DMS153 treated with DMSO at 0.1 percent for 48 hours (cell line): ENCODE data around the gene KTI12.
A peak's percentile ranks its signal among the peaks of the same experiment; 100 is the strongest.
"Not testable (repeated sequence)": the region's sequence is repeated elsewhere in the genome, so short reads cannot be mapped to it uniquely, and the experiment has no call there.

Experiments used
- DNase-seq: peaks from one replicate; lab custom pipeline; 2025; ENCODE audit not compliant: unreplicated experiment; lab: John Stamatoyannopoulos, UW

Gene KTI12

DNA sequence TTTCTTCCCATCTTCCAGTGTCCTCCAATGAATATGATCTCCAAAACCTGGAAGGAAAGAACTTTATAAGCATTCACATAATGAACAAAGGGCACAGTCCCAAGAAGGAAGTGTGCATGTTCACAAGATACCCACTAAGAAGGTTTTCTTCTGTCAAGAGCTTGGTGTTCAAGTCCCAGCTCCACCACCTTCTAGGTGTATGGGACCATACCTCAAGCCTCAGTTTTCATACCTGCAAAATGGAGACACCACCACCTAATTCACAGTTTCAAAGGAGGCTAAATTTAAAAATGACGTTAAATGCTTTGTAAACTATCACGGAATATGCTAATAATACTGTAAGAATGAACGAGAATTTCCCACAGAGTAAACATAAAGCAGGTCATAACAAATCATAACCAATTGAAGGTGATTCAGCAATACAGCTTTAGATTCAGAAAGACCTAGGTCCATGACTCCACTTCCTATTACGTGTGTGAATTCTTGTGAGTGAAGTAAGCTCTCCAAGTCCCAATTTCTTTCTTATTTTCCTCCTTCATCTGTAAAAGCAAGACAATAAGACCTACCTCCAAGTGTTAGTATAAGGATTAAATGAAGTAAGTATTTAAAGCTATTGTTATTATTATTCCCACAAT lies 8.1 kb upstream of the KTI12 start:
- no peak for DNase-seq

DNA sequence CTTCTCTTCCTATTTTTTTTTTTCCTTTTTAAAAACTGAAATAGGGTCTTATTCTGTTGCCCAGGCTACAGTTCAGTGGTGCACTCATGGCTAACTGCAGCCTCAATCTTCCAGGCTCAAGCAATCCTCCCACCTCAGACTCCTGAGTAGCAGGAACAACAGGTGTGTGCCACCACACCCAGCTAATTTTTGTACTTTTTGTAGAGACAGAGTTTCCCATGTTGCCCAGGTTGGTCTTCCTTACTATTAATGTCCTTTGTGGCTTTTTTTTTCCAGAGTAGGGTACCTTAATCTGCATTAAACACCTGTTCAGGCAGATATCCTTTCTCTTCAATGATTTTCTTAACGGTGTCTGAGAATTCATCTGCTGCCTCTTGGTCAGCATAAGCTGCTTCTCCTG lies 4.3 kb upstream of the KTI12 start:
- no peak for DNase-seq

DNA sequence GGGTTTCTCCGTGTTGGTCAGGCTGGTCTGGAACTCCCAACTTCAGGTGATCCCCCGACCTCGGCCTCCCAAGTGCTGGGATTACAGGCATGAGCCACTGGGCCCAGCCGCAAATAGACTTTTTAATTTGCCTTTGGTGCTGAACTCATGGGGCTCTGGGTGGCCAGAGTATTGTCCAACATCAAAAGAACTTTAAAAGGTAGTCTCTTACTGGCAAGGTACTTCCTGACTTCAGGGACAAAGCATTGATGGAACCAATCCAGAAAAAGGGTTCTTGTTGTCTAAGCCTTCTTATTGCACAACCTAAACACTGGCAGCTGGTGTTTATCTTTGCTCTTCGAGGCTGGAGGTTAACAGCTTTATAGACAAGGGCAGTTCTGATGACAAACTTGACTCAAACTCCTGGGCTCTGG lies 3.8 kb upstream of the KTI12 start:
- no peak for DNase-seq

DNA sequence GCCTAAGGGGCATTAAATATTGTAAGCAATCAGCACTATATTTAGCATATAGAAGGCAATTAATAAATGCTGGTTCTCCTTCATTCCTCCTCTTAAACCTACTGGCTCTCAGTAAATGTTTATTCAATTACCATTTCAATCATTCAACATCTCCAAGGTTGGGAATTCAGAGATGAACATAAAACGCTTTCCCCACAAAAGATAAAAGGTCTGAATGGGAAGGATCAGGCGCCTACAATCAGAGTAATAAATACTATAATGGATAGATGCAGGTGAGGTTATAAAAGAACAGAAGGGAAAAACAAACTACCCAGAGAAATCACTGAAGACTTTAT lies 407 bp upstream of the KTI12 start:
- no peak for DNase-seq

DNA sequence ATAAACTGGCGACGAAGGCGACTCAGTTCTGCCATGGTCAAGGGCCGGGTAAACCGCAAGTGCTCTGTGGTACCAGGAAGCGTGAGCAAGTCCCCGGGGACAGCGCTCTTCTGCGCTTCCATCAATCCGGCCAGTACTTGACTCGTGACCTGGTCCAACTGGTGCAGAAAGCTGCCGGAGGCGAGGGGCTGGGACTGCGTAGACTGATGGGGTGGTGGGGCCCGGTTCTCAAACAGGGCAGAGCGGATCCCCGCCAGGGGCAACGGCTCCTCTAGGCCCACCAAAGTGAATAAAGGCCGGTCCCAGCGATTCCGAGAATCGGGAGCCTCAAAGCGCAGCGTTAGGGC lies 852 bp downstream of the KTI12 start:
- DNase-seq = peak; percentile 10

DNA sequence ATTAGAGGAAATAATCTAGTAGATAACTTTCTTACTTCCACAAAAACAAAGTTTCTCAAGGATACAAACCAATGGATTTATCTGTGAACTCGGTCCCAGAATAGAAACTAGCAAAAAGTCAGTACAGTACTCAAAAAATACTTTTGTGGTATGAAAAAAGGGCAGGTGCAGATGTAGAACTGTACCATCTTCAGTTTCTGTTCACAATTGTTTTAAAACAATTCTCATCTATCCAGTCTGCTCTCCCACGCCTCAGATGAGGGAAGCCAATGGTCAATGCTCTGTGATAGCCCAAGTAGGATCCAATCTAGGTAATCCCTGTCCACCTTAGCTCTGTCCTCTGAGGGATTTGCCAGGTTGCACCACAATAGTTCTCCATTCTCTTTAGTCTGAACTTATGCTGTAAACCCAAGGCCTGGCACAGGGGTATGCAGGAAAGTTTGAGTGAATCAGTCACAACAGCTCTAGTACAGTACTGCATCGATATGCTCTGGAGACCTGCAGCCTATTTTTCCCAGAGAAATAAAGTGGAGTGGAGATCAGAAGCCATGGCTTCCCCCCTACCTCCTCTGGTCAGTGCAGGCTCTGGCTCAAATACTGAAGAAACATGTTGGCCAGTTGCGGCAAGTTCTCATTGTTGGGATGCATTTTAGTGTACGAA lies 1.4 kb downstream of the KTI12 start:
- DNase-seq = no peak

DNA sequence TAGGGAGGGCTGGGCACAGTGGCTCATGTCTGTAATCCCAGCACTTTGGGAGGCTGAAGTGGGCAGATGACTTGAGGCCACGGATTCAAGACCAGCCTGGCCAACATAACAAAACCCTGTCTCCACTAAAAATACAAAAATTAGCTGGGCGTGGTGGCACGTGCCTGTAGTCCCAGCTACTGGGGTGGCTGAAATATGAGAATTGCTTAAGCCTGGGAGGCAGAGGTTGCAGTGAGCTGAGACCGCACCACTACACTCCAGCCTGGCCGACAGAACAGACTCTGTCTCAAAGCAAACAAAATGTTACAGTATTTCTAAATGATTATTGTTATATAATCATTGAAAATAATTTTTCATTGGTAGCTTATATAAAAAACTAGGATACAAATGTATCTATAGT lies 4.8 kb downstream of the KTI12 start:
- DNase-seq = not testable (repeated sequence)

DNA sequence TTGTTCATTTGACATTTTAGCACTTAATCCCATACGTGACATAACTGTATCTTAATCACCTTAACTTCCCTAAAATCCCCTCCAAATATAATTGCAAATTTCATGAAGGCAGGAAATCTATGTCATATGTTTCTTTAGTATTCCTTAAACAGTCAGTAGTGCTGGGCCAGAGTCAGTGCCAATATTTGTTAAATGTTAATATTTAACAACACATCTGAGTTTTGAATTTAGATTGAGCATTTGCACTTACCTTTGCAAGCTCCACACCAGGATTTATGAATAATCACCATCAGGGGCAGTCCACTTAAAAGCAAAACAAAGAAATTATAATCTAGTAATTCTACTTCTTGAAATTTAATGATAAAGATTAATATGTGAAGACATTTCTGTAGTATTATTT lies 5.3 kb downstream of the KTI12 start:
- DNase-seq = no peak

DNA sequence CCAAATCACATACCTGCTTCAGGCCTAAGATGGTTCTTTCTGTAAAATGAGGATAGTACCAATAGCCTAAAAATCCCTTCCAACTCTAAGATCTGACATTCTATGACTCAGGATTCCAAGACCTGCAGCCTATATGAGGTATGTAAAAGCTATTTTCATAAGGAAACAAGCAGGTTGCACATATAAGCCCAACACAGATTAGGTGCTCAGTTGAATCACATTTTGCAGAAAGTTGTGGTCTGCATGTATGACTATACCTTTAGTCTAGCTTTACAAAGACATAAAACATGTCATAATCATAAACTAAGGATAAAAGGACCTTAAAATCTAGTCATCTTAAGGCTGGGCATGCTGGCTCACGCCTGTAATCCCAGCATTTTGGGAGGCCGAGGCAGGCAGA lies 7.3 kb downstream of the KTI12 start:
- no peak for DNase-seq

DNA sequence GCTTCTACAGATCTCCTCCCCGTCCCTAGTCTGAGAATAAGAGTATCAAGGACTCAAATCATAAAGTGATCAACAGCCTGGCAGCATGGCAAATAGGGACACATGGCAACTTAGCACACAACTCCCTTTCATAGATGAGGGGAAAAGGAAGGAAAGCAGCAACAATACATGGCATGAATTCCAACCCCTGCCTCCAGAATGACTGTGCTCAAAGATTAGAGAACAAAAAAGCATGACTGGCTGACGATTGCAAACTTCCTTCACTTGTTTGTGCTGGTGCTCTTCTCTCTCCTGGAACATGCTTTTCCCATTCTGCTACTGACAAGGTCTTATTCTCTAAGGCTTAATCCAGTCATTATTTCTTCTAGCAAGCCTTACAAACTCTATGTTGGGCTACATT lies 11.5 kb downstream of the KTI12 start:
- no peak for DNase-seq

DNA sequence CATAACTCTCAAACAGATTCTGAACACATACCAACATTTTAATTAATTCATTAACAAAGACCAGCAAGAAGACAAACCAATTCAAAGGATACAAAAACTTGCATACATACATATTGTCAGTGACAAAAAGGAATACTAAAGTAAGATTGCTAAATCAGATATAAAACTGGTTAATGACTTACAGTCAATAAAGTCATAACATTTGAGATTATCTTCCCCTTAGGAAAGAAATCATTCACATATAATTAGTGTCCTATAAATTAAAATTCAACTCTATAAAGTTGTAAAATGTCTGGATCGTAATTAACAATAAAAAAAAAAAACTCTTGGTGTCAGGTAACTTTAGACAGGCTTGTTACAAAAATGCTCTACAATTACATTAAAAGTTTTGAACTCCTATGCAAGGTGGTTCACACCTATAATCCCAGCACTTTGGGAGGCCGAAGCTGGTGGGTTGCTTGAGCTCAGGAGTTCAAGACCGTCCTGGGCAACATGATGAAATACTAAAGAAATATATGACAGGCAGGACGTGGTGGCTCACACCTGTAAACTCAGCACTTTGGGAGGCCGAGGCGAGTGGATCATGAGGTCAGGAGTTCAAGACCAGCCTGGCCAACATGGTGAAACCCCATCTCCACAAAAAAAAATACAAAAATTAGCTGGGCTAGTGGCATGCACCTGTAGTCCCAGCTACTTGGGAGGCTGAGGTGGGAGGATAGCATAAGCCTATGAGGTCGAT lies 25.4 kb downstream of the KTI12 start:
- DNase-seq = no peak

DNA sequence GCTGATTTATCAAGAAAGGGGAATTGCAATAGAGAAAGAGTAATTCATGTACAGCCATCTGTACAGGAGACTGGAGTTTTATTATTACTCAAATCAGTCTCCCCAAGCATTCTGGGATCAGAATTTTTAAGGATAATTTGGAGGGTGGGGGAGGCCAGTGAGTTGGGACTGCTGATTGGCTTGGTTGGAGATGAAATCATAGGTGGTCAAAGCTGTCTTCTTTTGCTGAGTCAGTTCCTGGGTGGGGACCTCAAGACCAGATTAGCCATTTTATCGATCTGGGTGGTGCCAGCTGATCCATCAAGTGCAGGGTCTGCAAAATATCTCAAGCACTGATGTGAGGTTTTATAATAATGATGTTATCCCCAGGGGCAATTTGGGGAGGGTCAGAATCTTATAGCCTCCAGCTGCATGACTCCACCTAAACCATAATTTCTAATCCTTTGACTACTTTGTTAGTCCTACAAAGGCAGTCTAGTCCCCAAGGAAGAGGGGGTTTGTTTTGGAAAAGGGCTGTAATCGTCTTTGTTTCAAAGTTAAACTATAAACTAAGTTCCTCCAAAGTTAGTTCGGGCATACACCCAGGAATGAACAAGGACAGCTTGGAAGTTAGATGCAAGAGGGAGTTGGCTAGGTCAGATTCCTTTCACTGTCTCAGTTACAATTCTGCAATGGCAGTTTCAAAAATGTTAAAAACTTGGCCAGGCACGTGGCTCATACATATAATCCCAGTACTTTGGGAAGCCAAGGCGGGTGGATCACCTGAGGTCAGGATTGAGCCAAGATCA lies 26.2 kb downstream of the KTI12 start:
- no peak for DNase-seq

DNA sequence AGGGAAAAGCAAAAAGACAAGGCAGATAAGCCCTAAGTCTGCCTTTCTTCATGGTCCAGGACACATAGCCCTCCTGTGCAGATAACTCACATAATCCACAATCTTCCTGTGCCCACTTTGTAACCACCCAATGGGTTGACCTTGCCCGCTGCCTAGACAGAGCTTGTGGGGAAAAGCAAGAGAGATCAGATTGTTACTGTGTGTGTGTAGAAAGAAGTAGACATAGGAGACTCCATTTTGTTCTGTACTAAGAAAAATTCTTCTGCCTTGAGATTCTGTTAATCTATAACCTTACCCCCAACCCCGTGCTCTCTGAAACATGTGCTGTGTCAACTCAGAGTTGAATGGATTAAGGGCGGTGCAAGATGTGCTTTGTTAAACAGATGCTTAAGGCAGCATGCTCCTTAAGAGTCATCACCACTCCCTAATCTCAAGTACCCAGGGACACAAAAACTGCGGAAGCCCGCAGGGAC lies 27.5 kb downstream of the KTI12 start:
- DNase-seq = not testable (repeated sequence)

DNA sequence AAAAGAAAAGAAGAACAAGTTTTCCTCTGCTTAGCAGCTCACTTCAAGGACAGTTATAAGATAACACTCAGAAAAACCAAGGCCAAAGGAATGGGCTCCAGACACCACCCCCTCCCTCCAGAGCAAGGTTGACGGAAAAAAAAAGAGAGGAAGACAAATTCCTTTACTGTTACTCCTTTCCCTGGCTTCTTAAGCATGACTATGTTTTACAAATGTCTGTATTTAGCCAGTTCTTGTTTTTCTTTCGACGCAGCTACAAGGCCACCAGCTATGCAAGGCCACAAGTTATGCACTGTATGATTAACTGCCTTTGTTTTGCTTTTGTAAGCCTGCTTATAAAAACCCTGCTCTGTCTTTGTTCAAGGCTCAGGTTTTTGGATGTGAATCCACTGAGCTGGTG lies 28.1 kb downstream of the KTI12 start:
- DNase-seq = not testable (repeated sequence)

DNA sequence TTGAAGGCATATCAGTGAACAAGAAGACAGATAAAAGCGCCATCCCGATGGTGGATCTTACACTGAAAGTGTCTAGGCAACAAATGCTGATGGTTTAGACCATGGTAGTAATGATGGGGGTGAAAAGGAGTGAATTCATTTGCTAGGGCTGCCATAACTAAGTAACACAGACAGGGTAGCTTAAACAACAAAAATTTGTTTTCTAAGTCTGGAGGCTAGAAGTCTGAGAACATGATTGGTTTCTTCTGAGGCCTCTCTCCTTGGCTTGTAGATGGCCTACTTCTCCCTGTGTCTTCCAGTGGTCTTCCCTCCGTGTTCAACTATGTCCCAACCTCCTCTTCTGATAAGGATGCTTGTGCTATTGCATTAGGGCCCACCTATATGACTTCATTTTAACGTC lies 29.7 kb downstream of the KTI12 start:
- DNase-seq = no peak

DNA sequence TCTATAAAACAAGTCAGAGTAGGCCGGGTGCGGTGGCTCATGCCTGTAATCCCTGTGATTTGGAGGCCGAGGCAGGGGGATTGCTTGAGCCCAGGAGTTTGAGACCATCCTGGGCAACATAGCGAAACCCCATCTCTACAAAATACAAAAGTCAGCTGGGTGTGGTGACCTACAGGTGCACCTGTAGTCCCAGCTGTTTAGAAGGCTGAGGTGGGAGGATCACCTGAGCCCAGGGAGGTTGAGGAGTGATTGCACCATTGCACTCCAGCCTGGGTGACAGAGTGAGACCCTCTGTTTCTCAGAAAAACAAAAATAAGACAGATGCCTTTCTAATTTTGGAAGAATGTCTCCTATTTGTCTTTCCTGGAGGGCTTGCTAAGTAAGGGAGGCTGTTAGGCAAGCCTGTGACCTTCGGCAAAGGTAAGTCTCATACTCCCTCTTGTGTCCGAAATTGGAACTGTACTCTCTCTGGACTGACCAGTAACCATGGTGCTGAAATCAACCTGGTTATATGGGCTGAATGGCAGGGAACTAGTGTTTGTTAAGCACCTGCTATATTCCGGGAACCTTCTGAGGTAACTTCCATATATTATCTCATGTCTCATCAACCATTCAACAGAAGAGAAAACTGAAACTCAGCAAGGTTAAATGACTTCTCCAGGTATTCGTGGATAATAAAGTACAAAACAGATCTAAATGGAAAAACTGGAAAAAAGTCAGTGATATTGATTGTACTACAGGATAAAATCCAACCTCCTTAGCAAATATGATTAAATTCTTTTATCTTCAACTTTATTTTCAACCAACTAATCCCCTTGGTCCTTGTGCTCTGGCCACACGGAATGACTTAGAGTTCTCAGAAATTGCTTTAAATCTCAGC lies 31.3 kb downstream of the KTI12 start:
- peak; percentile 86 for DNase-seq

DNA sequence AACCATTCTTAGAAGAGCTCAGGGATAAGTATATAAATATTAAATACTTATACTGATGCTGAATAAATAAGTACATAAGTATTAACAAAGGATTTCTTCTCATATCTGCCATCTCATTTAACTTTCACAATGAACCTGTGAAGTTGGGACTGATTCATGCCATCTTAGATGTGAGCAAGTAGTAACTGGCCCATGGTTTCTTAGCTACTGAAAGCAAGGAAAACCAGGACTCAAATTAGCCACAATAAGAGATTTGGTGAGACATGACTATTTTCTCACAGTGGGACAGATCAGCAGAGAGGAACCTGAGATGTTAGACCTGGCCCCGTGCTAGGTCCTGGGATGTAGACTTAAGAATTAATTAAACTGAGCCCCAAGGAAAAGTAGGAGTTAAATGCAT lies 34.9 kb downstream of the KTI12 start:
- DNase-seq = no peak

DNA sequence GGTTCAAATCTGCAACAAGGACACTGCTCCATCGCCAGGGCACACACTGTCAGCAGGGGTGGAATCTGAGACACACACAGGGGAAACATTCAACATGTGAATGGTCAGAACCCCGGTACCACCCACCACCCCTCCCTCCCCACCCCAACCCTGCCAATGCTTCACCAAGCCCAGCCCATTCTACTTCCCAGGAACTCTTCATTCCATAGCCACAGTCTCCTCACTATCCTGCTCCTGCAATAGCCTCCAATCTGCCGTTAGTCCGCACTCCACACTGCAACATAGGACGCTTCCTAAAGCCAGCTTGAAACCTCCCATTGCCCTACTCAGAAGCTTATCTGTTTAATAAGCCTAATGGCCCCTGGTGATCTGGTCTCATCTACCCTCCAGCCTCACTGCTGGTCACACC lies 35.6 kb downstream of the KTI12 start:
- DNase-seq = no peak

DNA sequence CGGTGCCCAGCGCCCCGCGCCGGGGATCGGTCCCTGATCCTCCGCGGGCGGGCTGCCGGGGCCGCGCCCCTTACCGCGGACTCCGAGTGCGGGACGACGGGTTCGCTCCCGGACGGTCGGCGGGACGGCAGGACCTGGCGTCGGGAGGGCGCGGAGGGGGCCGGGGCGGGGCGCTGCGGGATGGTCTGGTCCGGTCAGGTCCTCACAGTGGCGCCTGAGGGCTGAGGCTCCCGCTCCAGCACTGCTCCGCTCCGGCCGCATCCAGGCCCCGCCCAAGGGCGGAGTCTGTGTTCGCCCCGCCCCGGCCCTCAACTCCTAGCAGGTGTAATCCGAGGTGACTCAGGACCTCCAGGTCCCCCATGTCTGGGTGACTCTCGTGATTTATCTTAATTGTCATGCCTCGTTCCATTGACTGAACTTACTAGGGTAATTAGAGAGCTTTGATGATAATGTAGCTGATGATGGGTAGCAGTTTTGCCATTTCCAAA lies 43.1 kb downstream of the KTI12 start, which contains the start of gene RAB3B:
Gene RAB3B (minus strand): TSS at position 223 of the 488 bp plus-strand sequence. CDS start 13,583 bp downstream, outside the sequence.
- peak; percentile 60 for DNase-seq
